Right cardiac atrium (tissue), 5 donors: Measurements from ENCODE around the gene FKBP7. TPM values are rescaled to one million over a fixed set of nuclear protein-coding genes. Genes with fewer than 3 reads are reported as not detected.

ENCODE experiments used
- ATAC-seq, 2 donors: fragments of 200-7000 bp; cut with Tn5 transposase; one replicate each; pipeline versions ENCODE4 v1.8.0 to v1.9.1; 2020; ENCODE audit warnings: moderate library complexity in 2 of 2, mild to moderate bottlenecking in 1 of 2
- DNase-seq, 3 donors: peaks; one replicate each; pipeline ENCODE4 v3.0.0-alpha.2; 2020
- H3K27ac ChIP-seq: one replicate; pipeline ENCODE4 v1.5.1; 2013; ENCODE audit warnings: mild to moderate bottlenecking, low read length, control low read depth, moderate library complexity
- H3K27me3 ChIP-seq: one replicate; pipeline ENCODE4 v1.6.1; 2013; ENCODE audit not compliant: control insufficient read depth, insufficient read depth
- H3K4me1 ChIP-seq: one replicate; pipeline ENCODE4 v1.6.1; 2013; ENCODE audit warnings: low read length; ENCODE audit not compliant: control insufficient read depth, insufficient read depth
- H3K4me3 ChIP-seq: one replicate; pipeline ENCODE4 v1.5.1; 2013; ENCODE audit warnings: low read length, control low read depth
- H3K9me3 ChIP-seq: one replicate; pipeline ENCODE4 v1.6.1; 2013; ENCODE audit warnings: low read length; ENCODE audit not compliant: control insufficient read depth
- WGBS: extraction: QIAGEN DNeasy Blood & Tissue Kit; methylation state at CpG from one replicate; pipeline ENCODE4 v1.1.7; 2013; 5-methylcytosine and 5-hydroxymethylcytosine counted together
- intact Hi-C, 4 donors: fragments of 100-400 bp; cut with DNase I; formaldehyde crosslinking; loops; one replicate each; pipeline versions ENCODE4 v1.11.0 to v1.14.0; 2022 to 2023
- polyA plus RNA-seq: library from polyadenylated mRNA; stranded (reverse); fragments of 200-250 nt; gene quantifications from one replicate; pipeline ENCODE4 v1.2.3, GENCODE V29; 2013
- total RNA-seq, 4 donors: library from RNA; stranded (reverse); fragmentation: NEBNext Ultra II Directional; extraction: Animal tissue kit (Norgen Biotek cat#: 25700); gene quantifications; one replicate each; pipeline ENCODE4 v1.2.1, GENCODE V29; 2021
- donor health status: healthy with polysubstance abuse.
- donor health status: DM: no; HTN: yes; CAD: no.
- donor health status: DM: no; HTN: no; CAD: no.
- donor health status: DM: no; HTN: yes; CAD: no; lungs with severe emphysema.
- donor health status: DM: yes; HTN: yes; CAD: no.

The FKBP7 gene
- total and polyA plus RNA-seq, 5 donors = 10.7 to 15.6 (median 12.5) TPM

- Histone ChIP-seq H3K4me3 (no peak overlapping the region), H3K27me3 (no peaks in the 10 kb centered on the region), H3K9me3 (no peaks in the 10 kb centered on the region), H3K4me1 (no peaks in the 10 kb centered on the region), H3K27ac (no peak overlapping the region)
- 96% methylated on average over 4 of the region's 4 CpGs for WGBS
- no peak for DNase-seq
- ATAC-seq = no peak
- intact Hi-C loops = no loop called here
Measured at GRCh38 chr2:178513876-178514275, 35.5 kb upstream of the FKBP7 start.

GRCh38 chr2:178512484-178512883 is 34.1 kb upstream of the FKBP7 start:
- Histone ChIP-seq H3K27me3 (no peaks in the 10 kb centered on the region), H3K4me1 (no peaks in the 10 kb centered on the region), H3K9me3 (no peaks in the 10 kb centered on the region), H3K27ac (no peak overlapping the region), H3K4me3 (no peak overlapping the region)
- ATAC-seq (no peak), DNase-seq (no peak)
- WGBS = 96% methylated on average over 2 of the region's 2 CpGs
- intact Hi-C loops = no loop called here

- no peak for DNase-seq
- Histone ChIP-seq H3K27ac (no peak overlapping the region), H3K9me3 (no peaks in the 10 kb centered on the region), H3K4me1 (no peaks in the 10 kb centered on the region), H3K4me3 (no peak overlapping the region), H3K27me3 (no peaks in the 10 kb centered on the region)
- 63% methylated on average over 6 of the region's 6 CpGs for WGBS
- intact Hi-C loops = no loop called here
- ATAC-seq = peak; percentile 68 to 77
Measured at GRCh38 chr2:178510384-178510783, 32.0 kb upstream of the FKBP7 start.

GRCh38 chr2:178508646-178509045 is 30.2 kb upstream of the FKBP7 start:
- 94% methylated on average over 2 of the region's 2 CpGs for WGBS
- intact Hi-C loops = no loop called here
- ATAC-seq (no peak), DNase-seq (no peak)
- Histone ChIP-seq H3K4me3 (no peak overlapping the region), H3K27ac (no peak overlapping the region), H3K4me1 (no peaks in the 10 kb centered on the region), H3K27me3 (no peaks in the 10 kb centered on the region), H3K9me3 (no peaks in the 10 kb centered on the region)

DNA sequence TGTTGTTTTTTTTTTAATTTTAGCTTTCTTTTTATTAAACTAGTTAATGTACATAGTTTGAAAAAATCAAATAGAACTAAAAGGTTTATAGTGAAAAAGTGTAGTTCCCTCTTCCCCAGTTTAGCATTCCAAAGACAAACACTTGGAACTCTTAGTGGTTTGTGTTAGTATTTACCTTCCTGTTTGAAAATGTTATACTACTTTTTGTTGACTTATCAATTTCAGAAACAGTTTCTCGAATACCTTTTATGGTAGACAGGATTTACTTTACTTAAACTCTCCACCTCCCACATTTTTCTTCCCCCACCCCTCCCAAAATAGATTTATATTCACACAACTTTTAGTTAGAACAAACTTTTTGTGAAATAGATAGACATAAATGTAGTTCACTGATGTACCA is 28.5 kb upstream of the FKBP7 start:
- no peak overlapping the region for H3K4me3 ChIP-seq
- H3K9me3 ChIP-seq = no peaks in the 10 kb centered on the region
- H3K4me1 ChIP-seq = no peaks in the 10 kb centered on the region
- WGBS = 97% methylated on average over 1 of the region's 1 CpG
- no peak for ATAC-seq
- H3K27me3 ChIP-seq = no peaks in the 10 kb centered on the region
- H3K27ac ChIP-seq = no peak overlapping the region
- intact Hi-C loops = no loop called here
- no peak for DNase-seq

GRCh38 chr2:178506524-178506923 is 28.1 kb upstream of the FKBP7 start:
- no peak for DNase-seq
- intact Hi-C loops = no loop called here
- H3K4me1 ChIP-seq = no peaks in the 10 kb centered on the region
- H3K27me3 ChIP-seq = no peaks in the 10 kb centered on the region
- no peak overlapping the region for H3K27ac ChIP-seq
- 99% methylated on average over 2 of the region's 2 CpGs for WGBS
- H3K4me3 ChIP-seq = no peak overlapping the region
- ATAC-seq = no peak
- no peaks in the 10 kb centered on the region for H3K9me3 ChIP-seq

GRCh38 chr2:178506101-178506500 is 27.7 kb upstream of the FKBP7 start:
- no peak for ATAC-seq
- Histone ChIP-seq H3K27ac (no peak overlapping the region), H3K9me3 (no peaks in the 10 kb centered on the region), H3K27me3 (no peaks in the 10 kb centered on the region), H3K4me1 (no peaks in the 10 kb centered on the region), H3K4me3 (no peak overlapping the region)
- DNase-seq = no peak
- WGBS = 92% methylated on average over 1 of the region's 1 CpG
- intact Hi-C loops = no loop called here

DNA sequence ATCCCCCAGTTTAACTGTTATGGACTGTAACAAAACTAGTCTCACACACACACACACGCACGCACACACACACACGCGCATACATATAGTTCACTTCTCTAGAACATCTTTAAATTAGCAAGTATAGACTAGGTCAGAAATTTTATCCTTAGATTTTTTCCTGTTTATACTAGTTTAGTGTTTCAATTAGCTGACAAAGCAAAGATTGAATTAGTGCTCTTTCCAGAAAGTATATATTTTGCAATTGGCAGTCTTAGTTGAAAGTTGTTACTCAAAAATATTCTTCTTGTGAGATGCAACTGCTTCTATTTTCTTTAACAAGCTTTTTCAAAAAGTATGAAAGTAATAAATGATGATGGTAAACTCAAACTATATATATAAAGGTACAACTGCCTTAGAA is 24.4 kb upstream of the FKBP7 start:
- DNase-seq (no peak), ATAC-seq (no peak)
- Histone ChIP-seq H3K27me3 (no peaks in the 10 kb centered on the region), H3K9me3 (no peaks in the 10 kb centered on the region), H3K27ac (no peak overlapping the region), H3K4me1 (no peaks in the 10 kb centered on the region), H3K4me3 (no peak overlapping the region)
- 98% methylated on average over 4 of the region's 4 CpGs for WGBS
- intact Hi-C loops = no loop called here

DNA sequence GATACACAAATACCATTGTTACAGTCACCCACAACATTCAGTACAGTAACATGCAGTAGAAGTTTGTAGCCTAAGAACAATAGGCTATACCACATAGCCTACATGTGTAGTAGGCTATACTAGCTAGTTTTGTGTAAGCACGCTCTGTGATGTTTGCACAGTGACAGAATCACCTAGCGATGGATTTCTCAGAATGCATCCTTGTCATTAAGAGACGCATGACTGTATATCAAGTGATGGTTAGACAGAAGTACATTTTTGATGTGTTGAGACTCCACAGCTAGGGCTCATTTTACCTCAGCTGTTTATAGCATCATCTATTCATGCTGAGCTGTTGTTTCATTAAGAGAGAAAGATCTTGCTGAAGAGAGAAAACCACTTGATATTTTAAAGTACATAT is 21.2 kb upstream of the FKBP7 start:
- Histone ChIP-seq H3K4me1 (no peaks in the 10 kb centered on the region), H3K27me3 (no peaks in the 10 kb centered on the region), H3K27ac (no peak overlapping the region), H3K9me3 (no peaks in the 10 kb centered on the region), H3K4me3 (no peak overlapping the region)
- DNase-seq (no peak), ATAC-seq (no peak)
- WGBS = 98% methylated on average over 3 of the region's 3 CpGs
- intact Hi-C loops = no loop called here

DNA sequence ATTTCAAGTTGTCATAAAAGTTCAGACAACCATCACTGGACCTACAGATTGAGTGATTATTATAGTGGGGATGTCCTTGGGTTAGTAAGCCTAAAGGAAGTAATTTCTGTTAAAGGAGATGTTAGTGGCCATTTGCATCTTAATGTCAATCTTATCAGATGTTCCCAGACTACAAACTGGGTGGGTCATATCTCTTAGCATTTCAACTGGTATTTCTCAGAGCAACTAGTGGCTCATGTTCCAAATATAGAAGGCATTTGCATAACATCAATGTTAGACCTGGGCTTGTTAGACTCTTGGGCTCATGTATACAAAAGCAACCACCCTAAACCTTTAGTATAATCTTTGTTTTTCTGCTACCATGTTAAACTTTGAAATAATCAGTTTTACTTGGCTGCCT is 19.7 kb upstream of the FKBP7 start:
- H3K27me3 ChIP-seq = no peaks in the 10 kb centered on the region
- no peaks in the 10 kb centered on the region for H3K9me3 ChIP-seq
- no peak for ATAC-seq
- intact Hi-C loops = no loop called here
- H3K4me1 ChIP-seq = no peaks in the 10 kb centered on the region
- H3K27ac ChIP-seq = no peak overlapping the region
- no peak overlapping the region for H3K4me3 ChIP-seq
- DNase-seq = no peak

GRCh38 chr2:178496049-178496448 is 17.6 kb upstream of the FKBP7 start:
- 83% methylated on average over 4 of the region's 4 CpGs for WGBS
- intact Hi-C loops = no loop called here
- DNase-seq = no peak
- Histone ChIP-seq H3K9me3 (no peaks in the 10 kb centered on the region), H3K27me3 (no peaks in the 10 kb centered on the region), H3K4me1 (no peaks in the 10 kb centered on the region), H3K4me3 (no peak overlapping the region), H3K27ac (no peak overlapping the region)
- ATAC-seq = no peak

DNA sequence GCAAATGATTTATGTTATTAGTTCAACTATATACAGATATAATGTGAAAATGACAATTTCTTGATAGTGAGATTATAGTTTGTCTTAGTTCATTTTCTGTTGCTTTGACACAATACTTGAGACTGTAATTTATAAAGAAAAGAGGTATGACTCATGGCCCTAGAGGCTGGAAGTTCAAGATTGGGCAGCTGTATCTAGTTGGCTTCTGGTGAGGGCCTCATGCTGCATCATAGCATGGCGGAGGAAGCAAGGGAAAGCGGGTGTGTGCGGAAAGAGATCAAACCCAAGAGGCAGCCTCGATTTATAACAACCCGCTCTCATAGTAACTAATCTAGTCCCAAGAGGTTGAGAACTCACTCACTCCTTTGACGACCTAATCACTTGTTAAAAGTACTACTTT is 13.2 kb upstream of the FKBP7 start:
- DNase-seq (no peak), ATAC-seq (no peak)
- no peaks in the 10 kb centered on the region for H3K4me1 ChIP-seq
- H3K27ac ChIP-seq = no peak overlapping the region
- H3K9me3 ChIP-seq = no peaks in the 10 kb centered on the region
- WGBS = 93% methylated on average over 6 of the region's 6 CpGs
- H3K4me3 ChIP-seq = no peak overlapping the region
- H3K27me3 ChIP-seq = no peaks in the 10 kb centered on the region
- intact Hi-C loops = no loop called here
